ENCODE measurements around the gene PHF12. TPM values are rescaled to one million over a fixed set of nuclear protein-coding genes. Genes with fewer than 3 reads are reported as not detected.
"Not testable (repeated sequence)": the region's sequence is repeated elsewhere in the genome, so short reads cannot be mapped to it uniquely, and the experiment has no call there.

The PHF12 gene
- total RNA-seq, 1 donor from 2014 or later = 10.6 TPM

DNA sequence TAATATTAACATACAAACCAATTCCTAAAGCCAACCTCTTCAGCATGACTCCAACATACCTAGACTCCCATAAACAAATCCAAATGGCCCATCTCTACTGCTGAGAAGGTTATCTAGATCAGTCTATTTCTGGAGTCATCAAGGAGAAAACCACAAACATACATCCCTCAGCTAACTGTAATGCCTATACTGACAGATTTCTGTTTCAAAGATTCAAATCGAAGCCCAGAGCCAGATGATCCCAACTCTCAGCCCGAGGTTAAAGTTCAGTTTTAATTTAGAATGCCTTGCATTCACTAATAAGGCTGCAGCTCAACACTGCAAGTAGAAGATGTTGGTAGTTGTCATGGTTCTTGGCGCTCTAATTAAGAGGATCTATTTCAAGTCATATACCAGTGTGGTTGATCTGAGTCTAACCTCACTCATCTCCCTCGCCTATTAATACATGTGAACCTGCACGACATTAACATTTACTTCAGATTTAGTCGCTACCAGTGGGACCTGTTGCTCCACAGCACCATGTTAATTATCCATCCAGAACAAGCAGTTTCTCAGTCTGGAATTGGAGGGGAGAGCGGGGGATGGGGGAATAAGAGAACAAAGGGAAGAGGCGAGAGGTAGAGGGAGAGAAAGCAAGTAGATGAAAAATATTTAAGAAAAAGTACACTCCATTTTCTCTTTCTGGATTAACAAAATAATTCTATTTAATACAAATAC, 15.4 kb downstream of the PHF12 start:
- no peak for DNase-seq (ENCODE audit: low read depth, low spot score)

DNA sequence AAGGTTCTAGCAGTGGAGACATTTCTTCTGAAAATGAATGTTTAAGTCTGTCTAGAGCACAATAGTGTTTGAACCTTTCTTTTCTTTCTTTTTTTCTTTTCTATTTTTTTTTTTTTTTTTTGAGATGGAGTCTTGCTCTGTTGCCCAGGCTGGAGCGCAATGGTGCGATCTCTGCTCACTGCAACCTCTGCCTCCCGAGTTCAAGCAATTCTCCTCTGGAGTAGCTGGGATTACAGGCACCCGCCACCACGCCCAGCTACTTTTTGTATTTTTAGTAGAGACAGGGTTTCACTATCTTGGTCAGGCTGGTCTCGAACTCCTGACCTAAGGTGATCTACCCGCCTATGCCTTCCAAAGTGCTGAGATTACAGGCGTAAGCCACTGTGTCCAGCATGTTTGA, 16.8 kb downstream of the PHF12 start:
- not testable (repeated sequence) for DNase-seq (ENCODE audit: low read depth, low spot score)

DNA sequence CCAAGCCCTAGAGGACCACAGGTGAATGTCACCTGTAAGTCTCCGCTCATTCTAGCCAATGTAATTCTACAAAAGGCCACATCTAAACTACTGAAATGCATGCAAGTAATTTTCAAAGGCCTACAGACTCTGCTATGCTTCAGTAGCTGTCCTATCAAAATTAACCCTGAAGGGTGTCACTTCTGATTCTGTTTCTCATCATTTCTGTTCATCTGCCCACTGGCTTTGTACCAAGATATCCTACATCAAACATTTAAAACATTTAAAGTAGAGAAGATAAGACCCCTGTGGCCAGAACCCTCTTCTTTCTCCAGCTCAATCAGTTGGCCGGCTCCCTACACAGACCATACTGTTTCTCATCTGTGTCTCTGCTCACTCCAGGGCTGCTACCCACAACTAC, 21.5 kb downstream of the PHF12 start:
- no peak for DNase-seq (ENCODE audit: low read depth, low spot score)

DNA sequence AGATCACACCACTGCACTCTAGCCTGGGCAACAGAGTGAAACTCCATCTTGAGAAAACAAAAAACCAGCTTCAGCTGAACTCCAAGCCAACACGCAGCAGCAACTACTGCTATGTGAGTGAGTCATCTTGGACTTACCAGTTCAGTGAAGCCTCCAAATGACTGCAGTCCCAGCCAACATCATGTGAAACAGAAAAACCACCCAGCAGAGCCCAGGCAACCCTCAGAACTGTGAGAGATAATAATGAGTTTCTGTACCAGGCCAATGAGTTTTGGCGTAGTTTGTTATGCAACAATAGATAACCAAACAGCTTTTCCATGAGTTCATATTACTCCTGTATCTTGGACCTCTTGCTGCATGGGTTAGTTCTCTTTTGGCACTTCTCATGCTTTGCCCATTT, 23.3 kb downstream of the PHF12 start:
- no peak for DNase-seq (ENCODE audit: low read depth, low spot score)

- DNase-seq (ENCODE audit: low read depth, low spot score) = no peak
These were observed 24.5 kb downstream of the PHF12 start for GRCh38 chr17:28926786-28927185.

- no peak for DNase-seq (ENCODE audit: low read depth, low spot score)
These were observed 25.0 kb downstream of the PHF12 start for GRCh38 chr17:28926366-28926765.

GRCh38 chr17:28925912-28926365, 25.4 kb downstream of the PHF12 start:
- peak; percentile 69 for DNase-seq (ENCODE audit: low read depth, low spot score)

DNA sequence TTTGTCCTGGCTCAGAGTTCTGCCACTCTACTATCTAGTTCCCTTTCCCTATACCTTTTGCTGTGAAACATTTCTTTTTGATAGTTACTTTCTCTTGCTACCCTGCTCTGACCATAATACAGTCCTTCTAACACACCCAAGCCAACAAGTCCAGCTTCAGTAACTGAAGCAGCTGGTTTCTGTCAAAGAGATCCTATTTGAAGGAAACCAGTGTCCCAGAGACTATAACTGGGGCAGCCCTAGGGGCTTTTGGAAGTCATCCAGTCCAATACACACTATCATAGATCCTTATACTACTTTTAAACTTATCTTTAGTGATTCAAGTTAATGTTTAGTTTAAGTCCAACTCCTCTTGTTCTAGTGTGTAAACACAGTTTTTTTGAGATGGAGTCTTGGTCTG, 31.1 kb downstream of the PHF12 start:
- no peak for DNase-seq (ENCODE audit: low read depth, low spot score)

GRCh38 chr17:28918295-28918694, 33.0 kb downstream of the PHF12 start:
- DNase-seq (ENCODE audit: low read depth, low spot score) = no peak

- DNase-seq (ENCODE audit: low read depth, low spot score) = no peak
These were observed 33.9 kb downstream of the PHF12 start for GRCh38 chr17:28917465-28917864.

GRCh38 chr17:28917029-28917428, 34.3 kb downstream of the PHF12 start:
- DNase-seq (ENCODE audit: low read depth, low spot score) = no peak

DNA sequence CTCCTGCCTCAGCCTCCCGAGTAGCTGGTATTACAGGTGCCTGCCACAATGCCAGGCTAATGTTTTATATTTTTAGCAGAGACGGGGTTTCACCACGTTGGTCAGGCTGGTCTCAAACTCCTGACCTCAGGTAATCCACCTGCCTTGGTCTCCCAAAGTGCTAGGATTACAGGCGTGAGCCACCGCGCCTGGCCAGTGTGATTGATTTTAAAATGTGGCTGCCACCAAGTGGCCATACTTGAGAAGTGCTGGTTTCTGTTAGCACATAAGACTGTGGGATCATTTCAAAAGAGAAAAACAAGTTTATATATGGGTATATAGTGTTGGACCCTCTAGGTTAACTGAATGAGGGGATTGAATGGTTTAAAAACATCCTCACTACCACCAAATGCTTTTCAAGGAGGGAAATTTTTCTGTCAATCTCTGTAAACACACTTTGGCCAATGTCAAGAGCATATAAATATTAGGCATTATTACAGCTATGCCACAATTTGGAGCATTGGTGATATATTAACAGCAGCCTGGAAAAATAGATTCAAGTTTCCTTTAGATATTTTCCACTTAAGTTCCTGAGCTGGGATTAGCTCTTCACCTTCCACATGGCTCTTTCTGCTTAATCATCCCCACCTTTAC, 34.9 kb downstream of the PHF12 start:
- DNase-seq (ENCODE audit: low read depth, low spot score) = no peak

GRCh38 chr17:28912938-28913333, 38.4 kb downstream of the PHF12 start:
- DNase-seq (ENCODE audit: low read depth, low spot score) = no peak

GRCh38 chr17:28912281-28912937, 38.9 kb downstream of the PHF12 start:
- DNase-seq (ENCODE audit: low read depth, low spot score) = peak; percentile 65

- DNase-seq (ENCODE audit: low read depth, low spot score) = no peak
These were observed 39.8 kb downstream of the PHF12 start for GRCh38 chr17:28911411-28912045.

DNA sequence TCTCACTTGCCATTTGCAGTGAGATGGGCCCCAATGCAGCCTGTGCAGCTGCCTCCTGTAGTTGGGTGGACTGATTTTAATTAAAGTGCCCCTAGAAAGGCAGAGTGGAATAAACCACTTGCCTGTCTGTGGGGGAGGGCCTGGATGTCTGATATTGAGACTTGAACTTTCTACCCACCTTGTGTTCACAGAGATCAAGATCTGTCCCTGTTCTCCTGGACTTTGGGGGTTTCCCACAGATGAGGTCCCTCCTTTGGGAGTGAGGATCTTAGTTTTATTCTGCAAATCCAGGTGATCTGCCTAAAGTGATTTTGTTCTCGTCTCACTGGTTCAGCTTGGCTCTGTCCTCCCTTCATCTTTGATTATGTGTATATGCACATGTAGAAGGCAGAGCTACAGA, 40.8 kb downstream of the PHF12 start:
- no peak for DNase-seq (ENCODE audit: low read depth, low spot score)

DNA sequence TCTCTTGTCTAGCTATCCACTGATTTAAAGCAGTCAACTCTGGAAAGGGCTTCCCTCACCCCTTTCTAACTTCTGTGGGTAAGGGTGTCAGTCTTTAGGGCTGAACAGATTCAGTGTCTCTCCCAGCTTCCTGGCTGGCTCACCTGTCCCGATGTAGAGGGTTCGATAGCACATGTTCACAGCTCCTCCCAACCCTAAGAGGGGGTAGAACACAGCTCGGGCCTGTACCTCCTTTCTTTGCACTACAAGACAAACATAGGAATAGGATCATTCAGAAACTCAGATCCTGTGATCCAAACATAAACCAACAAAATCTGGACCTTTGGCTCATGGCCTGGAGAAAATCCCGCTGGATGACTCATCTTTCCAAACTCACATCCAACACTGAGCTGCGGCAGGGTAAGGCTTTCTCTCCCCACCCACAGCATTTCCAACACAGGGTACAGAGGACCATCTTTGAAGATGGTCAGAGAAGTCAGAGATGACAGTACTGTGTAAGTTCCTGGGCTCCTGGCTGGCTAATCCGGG, 42.6 kb downstream of the PHF12 start:
- DNase-seq (ENCODE audit: low read depth, low spot score) = peak; percentile 22

DNA sequence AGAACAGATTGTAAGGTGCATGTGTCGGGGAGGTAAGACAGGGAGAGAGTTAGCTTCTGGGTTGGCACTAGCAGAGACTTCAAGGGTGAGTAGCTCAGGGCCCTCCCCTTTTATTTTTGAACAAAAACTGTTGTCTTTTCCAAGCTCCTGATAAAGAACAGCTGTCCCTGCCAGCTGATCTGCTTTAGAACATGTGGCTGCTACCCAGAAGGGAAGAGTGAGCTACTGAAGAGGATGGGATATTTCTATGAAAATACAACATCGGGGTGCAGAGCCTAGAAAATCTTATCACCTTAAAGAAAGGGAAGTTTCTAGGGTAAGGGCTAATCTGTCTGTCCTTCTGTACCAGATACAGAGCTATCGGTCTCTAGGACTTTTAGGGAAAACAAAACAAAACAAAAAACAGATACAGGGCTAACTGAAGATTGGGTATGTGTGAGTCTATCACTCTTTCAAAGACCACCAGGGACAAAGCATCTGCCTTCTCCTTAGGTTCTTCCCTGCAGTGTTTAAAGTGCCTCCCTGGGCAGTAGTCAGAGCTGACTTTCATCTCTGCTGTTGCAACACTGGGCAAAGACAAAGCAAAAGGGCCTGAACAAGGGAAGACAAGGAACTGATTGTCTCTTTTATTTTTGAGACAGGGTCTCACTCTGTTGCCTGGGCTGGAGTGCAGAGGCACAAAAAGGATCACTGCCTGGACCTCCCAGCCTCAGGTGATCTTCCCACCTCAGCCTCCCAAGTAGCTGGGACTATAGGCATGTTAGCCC, 43.4 kb downstream of the PHF12 start:
- no peak for DNase-seq (ENCODE audit: low read depth, low spot score)

DNA sequence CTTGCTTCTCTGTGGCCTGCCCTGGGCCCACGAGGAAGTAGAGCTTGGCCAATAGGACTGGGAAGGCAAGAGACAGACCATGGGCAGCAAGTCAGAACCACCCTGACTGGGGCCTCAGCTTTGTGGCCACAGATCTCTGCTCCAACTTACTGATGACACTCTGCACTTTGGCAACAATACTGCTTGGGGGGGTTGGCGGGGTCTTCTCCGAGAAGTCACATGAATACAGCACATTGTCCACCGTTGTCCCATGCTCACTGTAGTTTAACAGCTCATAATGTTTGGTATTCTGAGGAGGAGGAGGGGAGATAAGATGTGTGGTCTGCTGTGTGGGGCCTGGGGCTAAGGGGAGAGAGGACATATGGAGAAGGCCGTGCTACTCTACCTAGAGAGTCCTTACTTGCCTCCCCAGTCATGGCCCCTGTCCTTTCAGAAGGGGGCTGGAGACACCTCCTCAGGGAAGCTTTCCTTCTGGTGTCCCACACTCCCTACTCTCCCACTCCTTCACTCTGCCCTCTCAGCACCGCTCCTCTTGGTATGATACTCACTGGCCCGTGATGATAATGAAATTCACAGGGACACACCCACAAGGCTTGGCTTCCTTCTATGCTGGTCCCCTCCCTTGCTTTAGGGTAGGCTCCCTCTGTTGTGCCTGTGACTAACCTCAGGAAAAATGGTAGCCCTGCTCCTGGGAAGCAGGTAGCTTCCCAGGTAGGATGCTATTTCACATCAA, 44.4 kb downstream of the PHF12 start:
- DNase-seq (ENCODE audit: low read depth, low spot score) = no peak

DNA sequence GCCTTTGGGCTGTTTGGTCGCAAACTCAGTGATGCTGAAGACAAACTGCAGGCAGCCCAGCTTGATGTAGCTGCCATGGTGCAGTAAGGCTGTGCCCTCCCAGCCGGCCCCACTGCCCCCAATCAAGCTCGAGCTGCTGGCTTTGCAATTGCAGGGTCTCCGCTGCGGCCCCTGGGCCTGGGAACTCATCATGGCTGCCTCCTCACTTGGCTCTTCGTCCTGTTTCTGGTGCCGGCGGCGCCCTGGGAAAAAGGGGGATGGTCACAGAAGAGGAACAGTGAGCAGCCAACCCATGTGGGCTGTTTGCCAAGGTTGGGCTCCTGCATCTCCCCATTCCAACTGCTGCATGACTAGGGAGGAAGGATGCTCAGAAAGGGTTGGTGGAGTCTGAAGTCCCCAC, 45.0 kb downstream of the PHF12 start:
- no peak for DNase-seq (ENCODE audit: low read depth, low spot score)
